Peyer's patch (tissue), 4 donors: ENCODE results near the gene FGF22.

Experiments used
- CTCF ChIP-seq, 6 experiments: fragments of 450-650 bp in 4 of 6; fragments of 200-600 bp in 2 of 6; sonication (generic) in 1 of 6; IDR thresholded peaks; one replicate each; pipeline ENCODE4 v1.5.1; 2017 to 2019; ENCODE audit warnings: antibody characterized with exemption in 6 of 6, mild to moderate bottlenecking in 3 of 6, moderate library complexity in 1 of 6
- POLR2A ChIP-seq, 2 donors: fragments of 450-650 bp; IDR thresholded peaks; one replicate each; pipeline ENCODE4 v1.5.1; 2017; ENCODE audit warnings: antibody characterized with exemption in 2 of 2, mild to moderate bottlenecking in 2 of 2, moderate library complexity in 2 of 2

DNA sequence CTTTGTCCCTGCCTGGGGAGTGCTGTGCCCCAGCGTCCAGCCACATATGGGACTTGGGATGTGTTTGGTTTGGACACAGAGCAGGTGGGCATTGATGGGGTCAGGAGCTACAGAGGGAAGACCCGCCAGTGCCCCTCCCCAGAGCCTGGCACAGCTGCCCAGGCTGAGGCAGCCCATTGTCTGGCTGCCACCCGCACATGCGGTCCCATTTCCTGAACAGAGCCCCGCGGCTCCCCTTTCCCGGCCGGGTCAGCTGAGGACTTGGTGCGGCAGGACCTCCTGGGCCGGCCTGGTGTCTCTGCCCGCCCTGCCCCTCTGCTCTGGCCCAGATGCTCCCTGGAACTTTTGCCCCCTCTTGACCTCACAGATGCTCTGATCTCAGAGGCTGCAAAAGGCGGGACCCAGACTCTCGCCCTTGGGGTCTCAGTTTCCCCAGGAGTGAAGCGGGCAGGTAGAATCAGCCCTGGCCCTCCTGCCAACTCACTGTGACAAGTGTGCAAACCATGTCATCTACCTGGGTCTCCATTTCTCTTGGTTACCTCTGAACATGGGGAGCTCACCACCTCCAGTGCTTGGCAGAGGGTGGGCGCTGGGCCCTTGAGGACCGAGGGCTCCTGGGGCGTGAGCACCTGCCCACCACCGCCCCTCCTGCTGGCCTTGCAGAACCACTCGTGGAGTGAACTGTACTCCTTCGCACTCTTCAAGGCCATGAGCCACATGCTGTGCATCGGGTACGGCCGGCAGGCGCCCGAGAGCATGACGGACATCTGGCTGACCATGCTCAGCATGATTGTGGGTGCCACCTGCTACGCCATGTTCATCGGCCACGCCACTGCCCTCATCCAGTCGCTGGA is 32.2 kb upstream of the FGF22 start:
- no peak for TF ChIP-seq CTCF (IDR thresholded peaks at IDR 0.05)
- TF ChIP-seq POLR2A (IDR thresholded peaks at IDR 0.05), result no peak
